ENCODE results near the gene ZNF823. TPM values are rescaled to one million over a fixed set of nuclear protein-coding genes. Genes with fewer than 3 reads are reported as not detected.

Gene ZNF823
- polyA plus RNA-seq, 1 experiment, result 3.8 TPM

DNA sequence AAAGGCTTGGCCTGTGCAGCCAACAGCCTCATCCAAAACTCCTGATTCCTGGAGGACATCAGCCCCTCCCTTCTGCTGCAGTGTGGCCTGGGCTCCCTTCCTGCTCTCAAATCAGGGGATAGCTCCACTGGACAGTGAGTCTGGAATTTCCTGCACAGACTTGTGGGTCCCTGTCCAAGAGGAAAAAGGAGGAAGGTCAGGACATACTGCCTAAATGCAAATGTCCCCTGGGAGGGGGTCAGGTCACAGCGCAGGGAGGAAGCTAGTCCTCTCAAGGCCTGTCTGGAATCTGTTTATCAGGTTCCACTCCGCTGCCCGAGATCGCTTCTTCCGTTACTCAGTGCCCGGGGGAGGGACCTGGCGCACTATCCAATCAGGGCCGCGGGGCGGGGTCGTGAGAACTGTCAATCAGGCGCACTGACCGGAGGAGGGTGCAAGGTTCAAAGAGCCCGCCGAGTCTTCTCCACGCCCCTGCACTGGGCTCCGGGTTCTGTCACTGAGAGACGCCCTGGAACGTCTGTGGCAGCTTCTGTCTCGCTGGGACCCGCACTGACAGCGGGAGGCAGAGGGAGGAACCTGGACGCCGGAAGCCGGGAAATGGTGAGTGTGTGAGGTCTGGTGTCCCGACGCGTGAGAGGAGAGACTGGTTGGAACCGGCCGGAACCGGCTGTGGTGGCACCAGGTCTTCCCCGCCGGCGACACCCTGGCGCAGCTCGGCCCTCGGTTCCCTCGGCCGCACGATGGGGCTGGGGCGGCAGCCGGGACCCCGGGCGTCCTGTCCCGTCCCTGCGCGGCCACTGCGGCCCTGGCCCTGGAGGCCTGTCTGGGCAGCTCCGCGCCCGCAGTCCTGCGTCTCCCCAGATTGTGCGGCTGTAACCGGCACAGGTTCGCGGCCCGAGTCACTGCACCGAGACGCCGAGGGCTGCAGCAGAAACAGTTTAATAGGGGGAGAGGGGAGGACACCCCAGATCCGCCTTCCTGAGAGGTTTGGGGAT lies 28.1 kb upstream of the ZNF823 start, which contains the start of gene ZNF441:
ZNF441 (plus strand) TSS at position 404 of the 995 bp plus-strand sequence; CDS start at position 598, 194 bp downstream.
- Histone ChIP-seq H3K4me3 (ENCODE audit: low read depth, low read length) (peak within 1 kb of the TSS; percentile 96), H3K27ac (ENCODE audit: low read depth, low read length) (peak within 1 kb of the TSS; percentile 68), H3K9me3 (ENCODE audit: control insufficient read depth, insufficient read depth, low read length) (peaks cover 10% of the 10 kb centered on the region), H3K27me3 (ENCODE audit: control insufficient read depth, insufficient read depth, low read length) (no peaks in the 10 kb centered on the region)
- CTCF ChIA-PET, result interaction anchor here (0.6 to 1.4 kb wide), 4 partner anchors 31 to 619 kb away, joined by 3 to 5 read pairs (median 4); no protein-coding TSS in a partner anchor
- POLR2A ChIA-PET, result no interaction called here
- DNase-seq (ENCODE audit: low read depth, low spot score), result peak; percentile 72
- TF ChIP-seq, protein P1, sequence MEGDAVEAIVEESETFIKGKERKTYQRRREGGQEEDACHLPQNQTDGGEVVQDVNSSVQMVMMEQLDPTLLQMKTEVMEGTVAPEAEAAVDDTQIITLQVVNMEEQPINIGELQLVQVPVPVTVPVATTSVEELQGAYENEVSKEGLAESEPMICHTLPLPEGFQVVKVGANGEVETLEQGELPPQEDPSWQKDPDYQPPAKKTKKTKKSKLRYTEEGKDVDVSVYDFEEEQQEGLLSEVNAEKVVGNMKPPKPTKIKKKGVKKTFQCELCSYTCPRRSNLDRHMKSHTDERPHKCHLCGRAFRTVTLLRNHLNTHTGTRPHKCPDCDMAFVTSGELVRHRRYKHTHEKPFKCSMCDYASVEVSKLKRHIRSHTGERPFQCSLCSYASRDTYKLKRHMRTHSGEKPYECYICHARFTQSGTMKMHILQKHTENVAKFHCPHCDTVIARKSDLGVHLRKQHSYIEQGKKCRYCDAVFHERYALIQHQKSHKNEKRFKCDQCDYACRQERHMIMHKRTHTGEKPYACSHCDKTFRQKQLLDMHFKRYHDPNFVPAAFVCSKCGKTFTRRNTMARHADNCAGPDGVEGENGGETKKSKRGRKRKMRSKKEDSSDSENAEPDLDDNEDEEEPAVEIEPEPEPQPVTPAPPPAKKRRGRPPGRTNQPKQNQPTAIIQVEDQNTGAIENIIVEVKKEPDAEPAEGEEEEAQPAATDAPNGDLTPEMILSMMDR (IDR thresholded peaks at IDR 0.05; ENCODE audit: low read depth, low read length), result no peak

DNA sequence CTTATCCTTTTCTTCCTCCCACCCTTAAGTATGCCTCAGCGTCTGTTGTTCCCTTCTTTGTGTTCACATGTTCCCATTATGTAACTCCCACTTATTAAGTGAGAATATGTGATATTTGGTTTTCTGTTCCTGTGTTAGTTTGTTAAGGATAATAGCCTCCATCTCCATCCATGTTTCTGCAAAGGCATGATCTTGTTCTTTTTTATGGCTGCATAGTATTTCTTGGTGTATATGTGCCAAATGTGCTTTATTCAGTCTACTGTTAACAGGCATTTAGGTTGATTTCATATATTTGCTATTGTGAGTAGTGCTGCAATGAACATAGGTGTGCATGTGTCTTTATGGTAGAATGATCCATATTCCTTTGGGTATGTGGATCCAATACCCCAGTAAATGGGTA lies 24.9 kb upstream of the ZNF823 start:
- ChIA-PET POLR2A (no interaction called here), CTCF (interaction anchor here (0.6 kb wide), 1 partner anchor 91 kb away, joined by 3 read pairs; no protein-coding TSS in a partner anchor)
- Histone ChIP-seq H3K27ac (ENCODE audit: low read depth, low read length) (no peak overlapping the region), H3K4me3 (ENCODE audit: low read depth, low read length) (no peak overlapping the region), H3K27me3 (ENCODE audit: control insufficient read depth, insufficient read depth, low read length) (no peaks in the 10 kb centered on the region), H3K9me3 (ENCODE audit: control insufficient read depth, insufficient read depth, low read length) (no peaks in the 10 kb centered on the region; the same call in 1 of the 2 replicates)
- TF ChIP-seq, protein P1 (IDR thresholded peaks at IDR 0.05; ENCODE audit: low read depth, low read length), result no peak
- no peak for DNase-seq (ENCODE audit: low read depth, low spot score)

DNA sequence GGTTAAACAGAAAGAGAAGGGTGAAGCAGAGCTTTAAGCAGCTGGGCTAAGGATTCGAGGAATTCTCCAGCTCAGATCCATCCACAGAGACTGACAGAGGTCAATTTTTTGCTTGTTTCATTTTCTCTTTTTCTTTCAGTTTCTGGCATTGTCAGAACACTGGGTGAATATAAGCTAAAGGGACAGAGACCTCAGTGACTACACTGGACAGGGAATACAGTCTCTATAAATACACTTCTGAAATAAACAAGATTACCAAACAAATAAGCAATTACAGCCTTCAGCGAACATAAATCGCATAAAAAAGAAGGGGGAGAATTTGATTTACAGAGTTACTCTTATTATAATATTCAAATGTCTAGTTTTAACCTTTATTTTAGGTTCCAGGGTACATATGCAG lies 24.4 kb upstream of the ZNF823 start:
- POLR2A ChIA-PET, result no interaction called here
- CTCF ChIA-PET, result interaction anchor here (0.6 kb wide), 1 partner anchor 90 kb away, joined by 3 read pairs; no protein-coding TSS in a partner anchor
- no peak for DNase-seq (ENCODE audit: low read depth, low spot score)
- Histone ChIP-seq H3K9me3 (ENCODE audit: control insufficient read depth, insufficient read depth, low read length) (no peaks in the 10 kb centered on the region; the same call in 1 of the 2 replicates), H3K4me3 (ENCODE audit: low read depth, low read length) (no peak overlapping the region), H3K27ac (ENCODE audit: low read depth, low read length) (no peak overlapping the region), H3K27me3 (ENCODE audit: control insufficient read depth, insufficient read depth, low read length) (no peaks in the 10 kb centered on the region)
- TF ChIP-seq, protein P1 (IDR thresholded peaks at IDR 0.05; ENCODE audit: low read depth, low read length), result no peak

- no peak overlapping the region for H3K4me3 ChIP-seq (ENCODE audit: low read depth, low read length)
- TF ChIP-seq, protein P1 (IDR thresholded peaks at IDR 0.05; ENCODE audit: low read depth, low read length), result no peak
- CTCF ChIA-PET, result no interaction called here
- no peak overlapping the region for H3K27ac ChIP-seq (ENCODE audit: low read depth, low read length)
- DNase-seq (ENCODE audit: low read depth, low spot score), result no peak
- no peaks in the 10 kb centered on the region for H3K9me3 ChIP-seq (ENCODE audit: control insufficient read depth, insufficient read depth, low read length)
- H3K27me3 ChIP-seq (ENCODE audit: control insufficient read depth, insufficient read depth, low read length), result no peaks in the 10 kb centered on the region
- POLR2A ChIA-PET, result no interaction called here
Measured at GRCh38 chr19:11759805-11760204, 21.1 kb upstream of the ZNF823 start.

DNA sequence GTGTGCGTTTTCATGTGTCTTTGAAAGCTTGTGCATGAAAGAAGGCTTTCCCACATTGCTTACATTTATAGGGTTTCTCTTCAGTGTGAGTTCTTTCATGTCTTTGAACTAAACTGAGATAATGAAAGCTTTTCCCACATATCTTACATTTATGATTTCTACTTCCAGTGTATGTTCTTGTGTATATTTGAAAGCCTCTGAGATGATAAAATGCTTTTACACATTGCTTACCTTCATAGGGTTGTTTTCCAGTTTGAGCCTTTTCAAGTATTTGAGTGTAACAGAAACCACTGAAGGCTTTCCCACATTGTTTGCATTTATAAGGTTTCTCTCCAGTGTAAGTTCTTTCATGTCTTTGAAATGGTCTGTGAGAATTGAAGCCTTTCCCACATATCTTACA lies 18.2 kb upstream of the ZNF823 start:
- Histone ChIP-seq H3K27ac (ENCODE audit: low read depth, low read length) (no peak overlapping the region), H3K27me3 (ENCODE audit: control insufficient read depth, insufficient read depth, low read length) (no peaks in the 10 kb centered on the region), H3K9me3 (ENCODE audit: control insufficient read depth, insufficient read depth, low read length) (no peaks in the 10 kb centered on the region), H3K4me3 (ENCODE audit: low read depth, low read length) (no peak overlapping the region)
- no peak for DNase-seq (ENCODE audit: low read depth, low spot score)
- ChIA-PET CTCF (interaction anchor here (0.7 to 1.7 kb wide), 2 partner anchors 34 to 41 kb away, joined by 4 to 5 read pairs; partner anchors contain the start of gene ZNF491), POLR2A (no interaction called here)
- TF ChIP-seq, protein P1 (IDR thresholded peaks at IDR 0.05; ENCODE audit: low read depth, low read length), result no peak
